GM23338 (cell line): Measurements from ENCODE around the gene CPNE5. TPM values are rescaled to one million over a fixed set of nuclear protein-coding genes. Genes with fewer than 3 reads are reported as not detected.

Experiments
- ATAC-seq: fragments of 200-7000 bp; cut with Tn5 transposase; 3 replicates; pipeline ENCODE4 v1.9.1; 2020
- DNase-seq: peaks from one replicate; pipeline ENCODE4 v3.0.0-alpha.2; 2015; ENCODE audit warnings: low spot score
- H2AFZ ChIP-seq: fragments of 200-600 bp; sonication (generic); 2 replicates; pipeline ENCODE4 v1.8.0; 2016; ENCODE audit warnings: antibody characterized with exemption, mild to moderate bottlenecking, moderate library complexity
- H3F3A ChIP-seq: fragments of 200-600 bp; sonication (generic); replicated peaks from 2 replicates; pipeline ENCODE4 v1.8.0; 2017; ENCODE audit warnings: antibody characterized with exemption, mixed run types, low read depth
- H3K27ac ChIP-seq: fragments of 200-600 bp; sonication (generic); 2 replicates; pipeline ENCODE4 v1.6.1; 2016; ENCODE audit warnings: low read depth
- H3K27me3 ChIP-seq: fragments of 200-600 bp; sonication (generic); 2 replicates; pipeline ENCODE4 v1.8.0; 2016; ENCODE audit warnings: mild to moderate bottlenecking, mixed run types, moderate library complexity; ENCODE audit not compliant: insufficient read depth
- H3K36me3 ChIP-seq: fragments of 200-600 bp; sonication (generic); 2 replicates; pipeline ENCODE4 v1.8.0; 2016; ENCODE audit warnings: mild to moderate bottlenecking; ENCODE audit not compliant: insufficient read depth
- H3K4me1 ChIP-seq: fragments of 200-600 bp; sonication (generic); 2 replicates; pipeline ENCODE4 v1.8.0; 2016; ENCODE audit warnings: mild to moderate bottlenecking, moderate library complexity; ENCODE audit not compliant: insufficient read depth
- H3K4me2 ChIP-seq: fragments of 200-600 bp; sonication (generic); 2 replicates; pipeline ENCODE4 v1.7.1; 2017; ENCODE audit warnings: mixed run types
- H3K4me3 ChIP-seq: fragments of 200-600 bp; sonication (generic); 2 replicates; pipeline ENCODE4 v1.6.1; 2016; ENCODE audit warnings: mixed run types
- H3K79me2 ChIP-seq: fragments of 200-600 bp; sonication (generic); replicated peaks from 2 replicates; pipeline ENCODE4 v1.8.0; 2017; ENCODE audit warnings: mild to moderate bottlenecking; ENCODE audit not compliant: insufficient read depth
- H3K9me2 ChIP-seq: fragments of 200-600 bp; sonication (generic); 2 replicates; pipeline ENCODE4 v1.8.0; 2017; ENCODE audit not compliant: insufficient read depth
- H4K20me1 ChIP-seq: fragments of 200-600 bp; sonication (generic); replicated peaks from 2 replicates; pipeline ENCODE4 v1.8.0; 2017; ENCODE audit warnings: mild to moderate bottlenecking; ENCODE audit not compliant: insufficient read depth
- H3K27ac Mint-ChIP-seq: 2 replicates; pipeline ENCODE4 v1.8.0; 2020; ENCODE audit warnings: inconsistent platforms, mild to moderate bottlenecking, moderate library complexity, mixed read lengths
- H3K27me3 Mint-ChIP-seq: 3 replicates; pipeline ENCODE4 v1.8.0; 2022; ENCODE audit warnings: low read depth, mild to moderate bottlenecking, moderate library complexity, mixed read lengths, inconsistent platforms; ENCODE audit not compliant: insufficient read depth, poor library complexity
- H3K36me3 Mint-ChIP-seq: 3 replicates; pipeline ENCODE4 v1.8.0; 2021; ENCODE audit warnings: low read depth, mild to moderate bottlenecking, inconsistent platforms, moderate library complexity, mixed read lengths
- H3K4me1 Mint-ChIP-seq: 3 replicates; pipeline ENCODE4 v1.8.0; 2020; ENCODE audit warnings: mild to moderate bottlenecking, inconsistent platforms, mixed read lengths
- H3K4me3 Mint-ChIP-seq: 3 replicates; pipeline ENCODE4 v1.8.0; 2021; ENCODE audit warnings: moderate library complexity, mild to moderate bottlenecking, inconsistent platforms, mixed read lengths
- H3K9me3 Mint-ChIP-seq: 3 replicates; pipeline ENCODE4 v1.8.0; 2020; ENCODE audit warnings: moderate library complexity, mild to moderate bottlenecking, inconsistent platforms, mixed read lengths
- CREB1 ChIP-seq: fragments of 250-450 bp; sonication (Bioruptor Pico); IDR thresholded peaks from 2 replicates; pipeline ENCODE4 v1.5.0; 2020; ENCODE audit warnings: low read depth, mild to moderate bottlenecking, moderate library complexity
- CTCF ChIP-seq, 2 experiments: fragments of 200-600 bp in 1 of 2; sonication (generic) in 1 of 2; conservative IDR thresholded peaks; 2 replicates each; pipeline versions ENCODE4 v1.5.1 to v1.6.1; 2016 to 2017; ENCODE audit warnings: antibody characterized with exemption in 2 of 2, low read depth in 2 of 2, mild to moderate bottlenecking in 2 of 2, moderate library complexity in 1 of 2
- ETS1 ChIP-seq: IDR thresholded peaks from 2 replicates; pipeline ENCODE4 v1.6.1; 2016; ENCODE audit warnings: antibody characterized with exemption
- EZH2 ChIP-seq: fragments of 200-600 bp; sonication (generic); IDR thresholded peaks from one replicate; pipeline ENCODE4 v1.8.0; 2017; ENCODE audit warnings: antibody characterized with exemption, mild to moderate bottlenecking, low read depth; ENCODE audit not compliant: unreplicated experiment
- EZH2phosphoT487 ChIP-seq: fragments of 200-600 bp; sonication (generic); IDR thresholded peaks from one replicate; pipeline ENCODE4 v1.8.1; 2018; ENCODE audit warnings: antibody characterized with exemption; ENCODE audit not compliant: unreplicated experiment
- JUNB ChIP-seq: IDR thresholded peaks from one replicate; pipeline ENCODE4 v1.6.1; 2016; ENCODE audit warnings: antibody characterized with exemption; ENCODE audit not compliant: unreplicated experiment
- NANOG ChIP-seq: IDR thresholded peaks from 2 replicates; pipeline ENCODE4 v1.6.1; 2016; ENCODE audit warnings: antibody characterized with exemption, borderline replicate concordance
- POLR2AphosphoS5 ChIP-seq: IDR thresholded peaks from 2 replicates; pipeline ENCODE4 v1.6.1; 2016; ENCODE audit warnings: antibody characterized with exemption, low read depth
- REST ChIP-seq: IDR thresholded peaks from one replicate; pipeline ENCODE4 v1.6.1; 2018; ENCODE audit warnings: antibody characterized with exemption; ENCODE audit not compliant: unreplicated experiment
- STAT1 ChIP-seq: IDR thresholded peaks from one replicate; pipeline ENCODE4 v1.6.1; 2016; ENCODE audit warnings: antibody characterized with exemption; ENCODE audit not compliant: unreplicated experiment
- ZNF114 ChIP-seq: fragments of 250-450 bp; sonication (Bioruptor Pico); IDR thresholded peaks from 2 replicates; pipeline ENCODE4 v1.5.0; 2020; ENCODE audit warnings: mild to moderate bottlenecking, moderate library complexity
- ZNF331 ChIP-seq: fragments of 250-450 bp; sonication (Bioruptor Pico); IDR thresholded peaks from 2 replicates; pipeline ENCODE4 v1.5.0; 2020; ENCODE audit warnings: low read depth, mild to moderate bottlenecking, moderate library complexity
- ZNF462 ChIP-seq: fragments of 250-450 bp; sonication (Bioruptor Pico); IDR thresholded peaks from 2 replicates; pipeline ENCODE4 v1.5.0; 2020; ENCODE audit warnings: mild to moderate bottlenecking, moderate library complexity
- polyA plus RNA-seq: library from polyadenylated mRNA; unstranded; fragments of >200 nt; fragmentation: Nextera tagmentation; extraction: Ambion mirVana; gene quantifications from 2 replicates; pipeline ENCODE4 v1.2.1, GENCODE V29; 2016
- total RNA-seq: library from RNA; depleted of rRNA; stranded (reverse); fragments of >200 nt; shearing (Covaris generic); gene quantifications from 2 replicates; pipeline ENCODE4 v1.2.3, GENCODE V29; 2014

The CPNE5 gene
- total and polyA plus RNA-seq, 2 experiments from 2014 or later = 0.14 to 0.42 TPM

GRCh38 chr6:36769183-36769675, 70.0 kb downstream of the CPNE5 start:
- no peak overlapping the region for H2AFZ ChIP-seq
- peaks cover 12% of the 10 kb centered on the region; the same call in 1 of the 2 replicates for H3K4me1 ChIP-seq
- H3K4me2 ChIP-seq = no peak overlapping the region
- H4K20me1 ChIP-seq = no peaks in the 10 kb centered on the region
- no peaks in the 10 kb centered on the region for H3K9me3 Mint-ChIP-seq
- H3K27me3 Mint-ChIP-seq = peaks cover 18% of the 10 kb centered on the region
- no peaks in the 10 kb centered on the region for H3K9me2 ChIP-seq
- peaks cover 31% of the 10 kb centered on the region for H3K4me1 Mint-ChIP-seq
- no peaks in the 10 kb centered on the region for H3K27me3 ChIP-seq
- no peak overlapping the region for H3K4me3 Mint-ChIP-seq
- H3K4me3 ChIP-seq = no peak overlapping the region
- no peaks in the 10 kb centered on the region for H3K79me2 ChIP-seq
- H3K27ac ChIP-seq = no peak overlapping the region
- no peaks in the 10 kb centered on the region for H3K36me3 Mint-ChIP-seq
- DNase-seq (no peak), ATAC-seq (peak; percentile 7; the same call in 1 of the 3 replicates)
- H3K36me3 ChIP-seq = no peaks in the 10 kb centered on the region
- no peak for TF ChIP-seq NANOG
- no peak for TF ChIP-seq ETS1
- no peak for TF ChIP-seq REST
- no peak for TF ChIP-seq ZNF114 (CRISPR knock-in tag)
- no peak for TF ChIP-seq JUNB
- no peak for TF ChIP-seq STAT1
- TF ChIP-seq CREB1 (CRISPR knock-in tag) = no peak
- TF ChIP-seq EZH2phosphoT487 = no peak
- TF ChIP-seq ZNF462 (CRISPR knock-in tag) = no peak
- TF ChIP-seq POLR2AphosphoS5 = no peak
- no peak for TF ChIP-seq CTCF (conservative IDR thresholded peaks at IDR 0.05; ENCODE audit: low read depth in 2 of 2)
- TF ChIP-seq EZH2 = no peak
- no peak for TF ChIP-seq ZNF331 (CRISPR knock-in tag)
- H3K27ac Mint-ChIP-seq = no peak overlapping the region
- no peaks in the 10 kb centered on the region for H3F3A ChIP-seq
